Body of pancreas (tissue), 4 donors: ENCODE data around the gene GABRB1. TPM values are rescaled to one million over a fixed set of nuclear protein-coding genes. Genes with fewer than 3 reads are reported as not detected.
A peak's percentile ranks its signal among the peaks of the same experiment; 100 is the strongest.

Experiments
- ATAC-seq: fragments of 150-250 bp; one replicate; pipeline ENCODE4 v1.9.1; 2016
- DNase-seq, 4 donors: peaks; one replicate each; pipeline ENCODE4 v3.0.0-alpha.2; 2019
- H3K27ac ChIP-seq, 4 donors: fragments of 200-600 bp; sonication (generic); 1 replicate in 3 of 4; 2 replicates in 1 of 4; pipeline versions ENCODE4 v1.5.1 to v1.6.1; 2016 to 2019; ENCODE audit warnings: mild to moderate bottlenecking in 1 of 4, mixed read lengths in 1 of 4, moderate library complexity in 1 of 4
- H3K27me3 ChIP-seq, 2 donors: fragments of 200-600 bp; sonication (generic); one replicate each; pipeline ENCODE4 v1.6.0; 2016; ENCODE audit warnings: mild to moderate bottlenecking in 1 of 2
- H3K36me3 ChIP-seq, 2 donors: fragments of 200-600 bp; sonication (generic); replicated peaks in 1 of 2; 2 replicates each; pipeline ENCODE4 v1.5.1; 2016; ENCODE audit warnings: low read depth in 2 of 2; ENCODE audit not compliant: insufficient read depth in 1 of 2
- H3K4me1 ChIP-seq: fragments of 200-600 bp; sonication (generic); one replicate; pipeline ENCODE4 v1.6.0; 2016
- H3K4me3 ChIP-seq, 2 donors: fragments of 200-600 bp; sonication (generic); 1 replicate in 1 of 2; 2 replicates in 1 of 2; pipeline ENCODE4 v1.5.1; 2016 to 2019
- H3K9me3 ChIP-seq, 3 donors: fragments of 200-600 bp; sonication (generic); 1 replicate in 2 of 3; 2 replicates in 1 of 3; pipeline ENCODE4 v1.5.1; 2016
- POLR2A ChIP-seq, 3 donors: fragments of 450-650 bp; IDR thresholded peaks; one replicate each; pipeline ENCODE4 v1.6.1; 2016; ENCODE audit warnings: antibody characterized with exemption in 3 of 3, mild to moderate bottlenecking in 2 of 3
- WGBS, 2 donors: methylation state at CpG; one replicate each; pipeline ENCODE4 v1.1.5; 2017; 5-methylcytosine and 5-hydroxymethylcytosine counted together
- intact Hi-C: fragments of 100-400 bp; cut with DNase I; formaldehyde crosslinking; loops from one replicate; pipeline ENCODE4 v1.15.1; 2023
- total RNA-seq, 2 donors: library from RNA; depleted of rRNA; stranded (reverse); fragments of >200 nt; gene quantifications; one replicate each; pipeline ENCODE4 v1.1.0, GENCODE V29; 2016
- TF ChIP-seq, protein P1 (sequence below), 7 experiments: fragments of 450-650 bp in 4 of 7; fragments of 200-600 bp in 3 of 7; sonication (generic) in 3 of 7; IDR thresholded peaks; one replicate each; pipeline ENCODE4 v1.5.1; 2016 to 2019; ENCODE audit warnings: antibody characterized with exemption in 7 of 7

GABRB1 gene
- total RNA-seq, 2 donors from 2014 or later: not detected

GRCh38 chr4:47468706-47469365 lies 437.5 kb downstream of the GABRB1 start:
- WGBS, 2 donors: 64 to 70% methylated on average over 6 of the region's 6 CpGs
- H3K36me3 ChIP-seq: no peaks in the 10 kb centered on the region
- intact Hi-C loops: no loop called here
- no peak for DNase-seq
- H3K4me1 ChIP-seq: peaks cover 5% of the 10 kb centered on the region
- TF ChIP-seq POLR2A (IDR thresholded peaks at IDR 0.05): no peak
- TF ChIP-seq, protein P1, sequence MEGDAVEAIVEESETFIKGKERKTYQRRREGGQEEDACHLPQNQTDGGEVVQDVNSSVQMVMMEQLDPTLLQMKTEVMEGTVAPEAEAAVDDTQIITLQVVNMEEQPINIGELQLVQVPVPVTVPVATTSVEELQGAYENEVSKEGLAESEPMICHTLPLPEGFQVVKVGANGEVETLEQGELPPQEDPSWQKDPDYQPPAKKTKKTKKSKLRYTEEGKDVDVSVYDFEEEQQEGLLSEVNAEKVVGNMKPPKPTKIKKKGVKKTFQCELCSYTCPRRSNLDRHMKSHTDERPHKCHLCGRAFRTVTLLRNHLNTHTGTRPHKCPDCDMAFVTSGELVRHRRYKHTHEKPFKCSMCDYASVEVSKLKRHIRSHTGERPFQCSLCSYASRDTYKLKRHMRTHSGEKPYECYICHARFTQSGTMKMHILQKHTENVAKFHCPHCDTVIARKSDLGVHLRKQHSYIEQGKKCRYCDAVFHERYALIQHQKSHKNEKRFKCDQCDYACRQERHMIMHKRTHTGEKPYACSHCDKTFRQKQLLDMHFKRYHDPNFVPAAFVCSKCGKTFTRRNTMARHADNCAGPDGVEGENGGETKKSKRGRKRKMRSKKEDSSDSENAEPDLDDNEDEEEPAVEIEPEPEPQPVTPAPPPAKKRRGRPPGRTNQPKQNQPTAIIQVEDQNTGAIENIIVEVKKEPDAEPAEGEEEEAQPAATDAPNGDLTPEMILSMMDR (IDR thresholded peaks at IDR 0.05): no peak
- no peaks in the 10 kb centered on the region for H3K9me3 ChIP-seq
- H3K27me3 ChIP-seq: no peaks in the 10 kb centered on the region
- ATAC-seq: no peak
- no peak overlapping the region for H3K27ac ChIP-seq
- no peak overlapping the region for H3K4me3 ChIP-seq

DNA sequence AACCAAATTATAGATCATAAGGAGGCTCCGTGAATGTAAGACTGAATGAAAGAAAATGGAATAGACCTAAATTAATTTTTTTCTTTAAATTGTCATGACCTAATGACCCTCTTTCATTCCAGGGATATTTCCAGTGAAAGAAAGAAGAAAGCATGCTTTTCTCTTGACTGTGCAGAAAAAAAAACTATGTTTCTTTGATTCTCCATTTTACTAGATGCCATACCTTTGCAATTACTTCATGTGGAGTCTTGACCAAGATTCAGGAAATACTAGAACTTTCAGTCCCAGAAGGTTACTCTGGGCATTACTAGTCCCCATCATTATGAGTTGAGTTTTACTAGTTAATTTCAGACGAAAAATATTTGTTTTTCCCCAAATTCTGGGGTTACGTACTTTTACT lies 438.6 kb downstream of the GABRB1 start:
- no peaks in the 10 kb centered on the region for H3K36me3 ChIP-seq
- H3K4me3 ChIP-seq: no peak overlapping the region
- H3K27ac ChIP-seq: peak overlapping the region in 1 of 4 donors; percentile 44
- DNase-seq: no peak
- ATAC-seq: no peak
- 67 to 69% methylated on average over 3 of the region's 3 CpGs for WGBS, 2 donors
- H3K9me3 ChIP-seq: no peaks in the 10 kb centered on the region
- no peaks in the 10 kb centered on the region for H3K27me3 ChIP-seq
- intact Hi-C loops: no loop called here
- TF ChIP-seq, protein P1 (IDR thresholded peaks at IDR 0.05): no peak
- TF ChIP-seq POLR2A (IDR thresholded peaks at IDR 0.05): no peak
- no peaks in the 10 kb centered on the region for H3K4me1 ChIP-seq

GRCh38 chr4:47471064-47471463 lies 439.7 kb downstream of the GABRB1 start:
- intact Hi-C loops: no loop called here
- WGBS, 2 donors: 34 to 40% methylated on average over 4 of the region's 4 CpGs
- ATAC-seq: peak; percentile 87

GRCh38 chr4:47471591-47471990 lies 440.2 kb downstream of the GABRB1 start:
- intact Hi-C loops: no loop called here
- Histone ChIP-seq H3K9me3 (no peaks in the 10 kb centered on the region), H3K27me3 (no peaks in the 10 kb centered on the region), H3K27ac (peak overlapping the region in 3 of 4 donors; percentile 8 to 58 (median 44)), H3K36me3 (no peaks in the 10 kb centered on the region), H3K4me3 (no peak overlapping the region), H3K4me1 (no peaks in the 10 kb centered on the region)
- DNase-seq: no peak
- no peak for TF ChIP-seq POLR2A (IDR thresholded peaks at IDR 0.05)
- TF ChIP-seq, protein P1 (IDR thresholded peaks at IDR 0.05): no peak
- peak; percentile 52 for ATAC-seq
- 55 to 71% methylated on average over 2 of the region's 2 CpGs for WGBS, 2 donors

More at GRCh38 chr4:47471064-47471463, 439.7 kb downstream of the GABRB1 start:
- H3K9me3 ChIP-seq: no peaks in the 10 kb centered on the region
- DNase-seq: peak in 1 of 4 donors; percentile 12
- H3K4me3 ChIP-seq: no peak overlapping the region
- TF ChIP-seq POLR2A (IDR thresholded peaks at IDR 0.05): no peak
- TF ChIP-seq, protein P1 (IDR thresholded peaks at IDR 0.05): peak in 3 of 7 experiments; percentile 19 to 28 (median 21)
- peak overlapping the region in 3 of 4 donors; percentile 8 to 58 (median 44) for H3K27ac ChIP-seq
- no peaks in the 10 kb centered on the region for H3K27me3 ChIP-seq
- no peaks in the 10 kb centered on the region for H3K4me1 ChIP-seq
- no peaks in the 10 kb centered on the region for H3K36me3 ChIP-seq
